SKM-1 (cell line): Measurements from ENCODE around the gene LSMEM2.

Experiments used
- DNase-seq: peaks from one replicate; lab custom pipeline; 2025; ENCODE audit not compliant: unreplicated experiment; lab: John Stamatoyannopoulos, UW

The LSMEM2 gene

GRCh38 chr3:50320853-50321335 lies 42.0 kb downstream of the LSMEM2 start:
- DNase-seq: no peak

GRCh38 chr3:50321336-50322114 lies 42.6 kb downstream of the LSMEM2 start:
- peak; percentile 73 for DNase-seq

DNA sequence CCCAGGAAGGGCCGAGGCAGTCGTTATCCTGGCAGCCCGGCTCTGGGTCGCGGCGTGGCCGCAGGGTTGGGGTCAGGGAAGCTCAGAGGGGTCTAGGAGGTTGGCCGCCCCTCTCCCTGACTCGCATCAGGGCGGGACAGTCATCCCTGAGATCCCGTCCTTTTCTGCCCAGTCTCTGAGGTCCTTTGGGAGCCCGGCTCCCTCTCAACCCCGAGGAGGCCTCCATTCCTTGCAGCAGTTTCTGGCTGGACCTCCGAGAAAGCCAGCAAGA lies 43.2 kb downstream of the LSMEM2 start:
- DNase-seq: no peak

- DNase-seq: no peak
Measured at GRCh38 chr3:50322386-50323091, 43.7 kb downstream of the LSMEM2 start, which contains the start of gene HYAL2. HYAL2 (minus strand) TSS chr3:50322745; CDS start chr3:50320489, 2,256 bp downstream.

- DNase-seq: no peak
Measured at GRCh38 chr3:50323092-50323600, 44.3 kb downstream of the LSMEM2 start.

DNA sequence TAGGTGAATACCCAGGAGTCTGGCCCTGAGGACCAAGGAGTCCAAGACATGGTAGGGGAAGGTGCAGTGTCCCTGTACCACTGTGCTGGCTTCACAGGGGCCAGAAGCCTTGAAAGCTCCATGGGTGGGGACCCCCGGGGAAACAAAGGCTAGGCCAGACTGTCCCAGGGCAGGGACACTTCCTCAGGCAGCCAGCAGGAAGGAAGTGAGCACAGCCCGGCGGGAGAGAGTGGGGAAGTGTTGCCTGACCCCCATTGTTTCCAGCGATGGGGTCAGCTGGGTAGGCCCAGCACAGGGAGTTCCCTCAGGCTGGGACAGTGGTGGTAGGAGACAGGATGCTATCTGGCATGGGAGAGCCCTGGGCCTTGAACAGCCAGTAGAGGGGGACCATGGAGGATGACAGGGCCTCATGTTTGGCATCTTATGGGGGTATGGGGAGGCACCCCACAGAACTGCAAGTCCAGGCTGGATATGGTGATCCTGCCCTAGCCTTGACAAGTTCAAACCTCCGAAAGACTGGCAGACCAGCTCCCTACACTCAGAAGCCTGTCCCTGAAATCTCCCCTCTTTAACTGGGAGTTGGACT lies 44.8 kb downstream of the LSMEM2 start:
- no peak for DNase-seq

GRCh38 chr3:50324351-50325112 lies 45.6 kb downstream of the LSMEM2 start:
- no peak for DNase-seq

- no peak for DNase-seq
Measured at GRCh38 chr3:50325113-50325480, 46.2 kb downstream of the LSMEM2 start.

GRCh38 chr3:50325497-50326181 lies 46.8 kb downstream of the LSMEM2 start:
- DNase-seq: no peak

DNA sequence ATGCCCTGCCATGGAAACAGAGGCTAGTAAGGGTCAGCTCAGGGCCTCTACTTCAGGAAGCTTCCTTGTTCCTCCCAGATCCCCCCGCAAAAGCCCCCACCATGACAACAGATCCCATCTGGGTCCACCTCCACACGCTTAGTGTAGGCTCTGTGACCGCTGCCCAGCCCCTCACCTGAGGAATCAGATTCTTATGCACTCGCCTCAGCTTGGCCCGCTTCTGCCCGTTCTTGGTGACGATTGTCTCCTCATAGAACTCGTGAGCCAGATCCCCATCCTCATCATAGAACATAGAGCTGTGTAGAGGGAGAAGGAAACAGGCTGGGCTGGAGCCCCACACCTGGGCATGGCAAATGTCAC lies 47.3 kb downstream of the LSMEM2 start:
- no peak for DNase-seq

DNA sequence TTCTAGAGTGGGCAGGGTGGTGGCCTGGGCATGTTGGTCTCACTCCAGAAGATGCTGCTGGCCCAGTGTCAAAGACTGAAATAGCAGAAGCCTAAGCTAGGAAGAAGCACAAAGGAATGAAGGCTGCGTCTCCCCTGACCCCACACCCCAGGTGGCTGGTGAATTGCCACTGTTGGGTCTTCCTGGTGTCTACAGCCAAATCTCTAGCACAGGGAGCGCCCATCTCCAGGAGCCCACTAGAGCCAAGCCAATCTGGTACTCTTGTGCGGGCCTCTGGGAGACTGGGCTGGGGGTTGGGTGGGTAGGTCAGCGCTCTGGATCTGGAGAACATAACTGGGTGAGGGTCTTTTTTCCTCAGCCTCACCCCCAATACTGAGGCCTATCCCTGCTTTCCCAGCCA lies 48.2 kb downstream of the LSMEM2 start:
- DNase-seq: no peak

GRCh38 chr3:50327943-50328691 lies 49.2 kb downstream of the LSMEM2 start, which contains the start of gene TUSC2:
TUSC2 (minus strand) TSS chr3:50328223; CDS start chr3:50328099, 124 bp downstream.
- peak; percentile 92 for DNase-seq

GRCh38 chr3:50330330-50330729 lies 51.4 kb downstream of the LSMEM2 start:
- DNase-seq: no peak

GRCh38 chr3:50331364-50331907 lies 52.5 kb downstream of the LSMEM2 start:
- no peak for DNase-seq

GRCh38 chr3:50333744-50334328 lies 54.9 kb downstream of the LSMEM2 start:
- DNase-seq: no peak

- DNase-seq: no peak
Measured at GRCh38 chr3:50334339-50335075, 55.6 kb downstream of the LSMEM2 start.

DNA sequence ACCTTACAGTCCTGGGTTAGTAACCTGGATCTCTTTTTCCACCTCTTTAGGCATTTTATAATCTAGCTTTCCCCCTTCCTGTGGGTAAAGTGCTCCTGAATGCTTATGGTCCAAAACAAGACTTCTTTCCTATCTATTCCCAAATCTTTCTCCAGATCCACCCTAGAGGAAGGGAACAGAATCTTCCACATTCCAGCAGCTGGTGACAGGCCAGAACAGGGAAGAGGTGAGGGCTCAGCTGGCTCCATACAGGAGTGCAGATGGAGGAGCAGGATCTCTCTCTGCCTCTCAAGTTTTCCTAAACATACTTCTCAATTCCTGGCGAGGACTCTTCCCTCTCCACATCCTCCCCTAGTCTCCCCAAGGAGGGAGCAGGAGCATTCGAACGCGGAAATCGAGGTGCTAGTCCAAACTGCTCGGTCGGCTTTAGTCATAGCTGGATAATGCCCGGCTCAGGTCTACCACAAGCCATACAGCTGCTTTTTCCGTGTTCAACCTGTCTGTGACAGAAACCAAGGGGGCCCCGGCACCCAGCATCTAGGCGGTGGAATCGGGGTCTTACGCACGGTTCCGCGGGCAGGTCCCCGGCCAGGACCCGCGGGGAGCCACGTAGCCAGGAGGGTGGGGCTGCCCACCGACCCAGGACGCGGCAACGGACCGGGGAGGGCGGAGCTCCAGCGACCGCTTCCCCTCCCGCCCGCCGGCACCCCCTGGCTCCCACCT lies 57.7 kb downstream of the LSMEM2 start:
- no peak for DNase-seq
